A549 (cell line): ENCODE measurements around the gene ZP1. TPM values are rescaled to one million over a fixed set of nuclear protein-coding genes. Genes with fewer than 3 reads are reported as not detected.

ENCODE experiments used
- ATAC-seq, 2 experiments: fragments of 200-7000 bp in 1 of 2; fragments of >200 bp in 1 of 2; cut with Nextera tagmentation in 1 of 2; cut with Tn5 transposase in 1 of 2; 3 replicates each; pipeline versions ENCODE4 v1.8.0 to v1.9.1; 2018 to 2020; ENCODE audit warnings: mild to moderate bottlenecking in 1 of 2, moderate library complexity in 1 of 2
- CTCF ChIA-PET: fragments of 300-600 bp; sonication (Branson Sonifier 250); formaldehyde crosslinking; extraction: SDS; loops from one replicate; lab custom pipeline; 2021; ENCODE audit warnings: antibody characterized with exemption, inconsistent platforms; lab: Yijun Ruan, JAX
- POLR2A ChIA-PET: fragments of 350-600 bp; formaldehyde crosslinking; extraction: SDS; loops from one replicate; lab custom pipeline; 2021; ENCODE audit warnings: antibody characterized with exemption, inconsistent platforms; lab: Yijun Ruan, JAX
- DNase-seq, 2 experiments: peaks; one replicate each; pipeline versions ENCODE4 v3.0.0 to v3.0.0-alpha.2; 2011 to 2016; ENCODE audit warnings: low read depth in 1 of 2, low spot score in 1 of 2
- FAIRE-seq: peaks from 2 replicates; lab custom pipeline; 2011; peaks lifted over from hg19 to GRCh38; lab: Jason Lieb, UNC
- H3K27ac ChIP-seq, 2 experiments: fragments of >200 bp; sonication (Bioruptor Twin); formaldehyde crosslinking; 3 replicates each; pipeline ENCODE4 v1.5.1; 2016 to 2017
- H3K4me1 ChIP-seq: fragments of >200 bp; sonication (Bioruptor Twin); formaldehyde crosslinking; 3 replicates; pipeline ENCODE4 v1.6.1; 2016
- H3K4me2 ChIP-seq: fragments of >200 bp; sonication (Bioruptor Twin); formaldehyde crosslinking; 3 replicates; pipeline ENCODE4 v1.6.1; 2016
- H3K4me3 ChIP-seq: fragments of >200 bp; sonication (Bioruptor Twin); formaldehyde crosslinking; 3 replicates; pipeline ENCODE4 v1.5.1; 2016
- H3K9me3 ChIP-seq: fragments of >200 bp; sonication (Bioruptor Twin); formaldehyde crosslinking; 3 replicates; pipeline ENCODE4 v1.6.1; 2016
- CBX2 ChIP-seq: fragments of 200-600 bp; sonication (generic); IDR thresholded peaks from 2 replicates; pipeline ENCODE4 v1.6.1; 2016; ENCODE audit warnings: low read depth, mild to moderate bottlenecking, borderline replicate concordance
- CEBPB ChIP-seq, 2 experiments: fragments of >200 bp in 1 of 2; sonication (Bioruptor Twin) in 1 of 2; formaldehyde crosslinking in 1 of 2; IDR thresholded peaks; 2 replicates each; pipeline ENCODE4 v1.6.1; 2012 to 2016
- EHF ChIP-seq: fragments of 250-450 bp; sonication (Bioruptor Pico); IDR thresholded peaks from 2 replicates; pipeline ENCODE4 v1.5.0; 2020; ENCODE audit warnings: mild to moderate bottlenecking
- EHMT2 ChIP-seq: fragments of 200-600 bp; sonication (generic); IDR thresholded peaks from 2 replicates; pipeline ENCODE4 v1.6.1; 2016; ENCODE audit warnings: antibody characterized with exemption, low read depth, mild to moderate bottlenecking, moderate library complexity
- EP300 ChIP-seq, 2 experiments: fragments of >200 bp; sonication (Bioruptor Twin); formaldehyde crosslinking; IDR thresholded peaks; 2 replicates in 1 of 2; 3 replicates in 1 of 2; pipeline ENCODE4 v1.6.1; 2016 to 2017
- ESRRA ChIP-seq: fragments of 150-350 bp; IDR thresholded peaks from 2 replicates; pipeline ENCODE4 v1.6.1; 2014; ENCODE audit warnings: mild to moderate bottlenecking, low read length, borderline replicate concordance
- HDAC2 ChIP-seq: fragments of 200-600 bp; sonication (generic); IDR thresholded peaks from 2 replicates; pipeline ENCODE4 v1.6.1; 2016
- HEYL ChIP-seq: fragments of 250-450 bp; sonication (Bioruptor Pico); IDR thresholded peaks from 2 replicates; pipeline ENCODE4 v1.8.0; 2021; ENCODE audit warnings: mild to moderate bottlenecking, moderate library complexity
- JUN ChIP-seq, 2 experiments: fragments of >200 bp; sonication (Bioruptor Twin); formaldehyde crosslinking; IDR thresholded peaks; 2 replicates in 1 of 2; 3 replicates in 1 of 2; pipeline ENCODE4 v1.6.1; 2016 to 2017
- KDM1A ChIP-seq: fragments of 200-600 bp; sonication (generic); IDR thresholded peaks from 2 replicates; pipeline ENCODE4 v1.6.1; 2016; ENCODE audit warnings: low read depth, mild to moderate bottlenecking
- KDM5A ChIP-seq: fragments of 200-600 bp; sonication (generic); IDR thresholded peaks from 2 replicates; pipeline ENCODE4 v1.6.1; 2016; ENCODE audit warnings: antibody characterized with exemption, mild to moderate bottlenecking
- MYC ChIP-seq: IDR thresholded peaks from 2 replicates; pipeline ENCODE4 v1.6.1; 2012; ENCODE audit warnings: mild to moderate bottlenecking, inconsistent platforms, low read length, improper control_type of control experiment, borderline replicate concordance
- NFE2L2 ChIP-seq: fragments of 150-350 bp; conservative IDR thresholded peaks from 2 replicates; pipeline ENCODE4 v1.6.1; 2014; ENCODE audit warnings: low read length
- PHF8 ChIP-seq: fragments of 200-600 bp; sonication (generic); IDR thresholded peaks from 2 replicates; pipeline ENCODE4 v1.6.1; 2016; ENCODE audit warnings: low read depth, mild to moderate bottlenecking, antibody characterized with exemption, moderate library complexity, borderline replicate concordance
- POLR2AphosphoS2 ChIP-seq: conservative IDR thresholded peaks from 2 replicates; pipeline ENCODE4 v1.6.1; 2012; ENCODE audit warnings: low read length, improper control_type of control experiment, inconsistent platforms
- RAD21 ChIP-seq, 2 experiments: fragments of >200 bp in 1 of 2; sonication (Bioruptor Twin) in 1 of 2; formaldehyde crosslinking in 1 of 2; IDR thresholded peaks in 1 of 2; conservative IDR thresholded peaks in 1 of 2; 2 replicates in 1 of 2; 3 replicates in 1 of 2; pipeline ENCODE4 v1.6.1; 2012 to 2018; ENCODE audit warnings: inconsistent platforms in 1 of 2
- RCOR1 ChIP-seq: fragments of 150-350 bp; IDR thresholded peaks from 2 replicates; pipeline ENCODE4 v1.6.1; 2014; ENCODE audit warnings: antibody characterized with exemption, low read length, low read depth
- RFX5 ChIP-seq: fragments of 450-650 bp; IDR thresholded peaks from 2 replicates; pipeline ENCODE4 v1.7.1; 2014; ENCODE audit warnings: antibody characterized with exemption, mild to moderate bottlenecking, moderate library complexity
- RNF2 ChIP-seq: fragments of 200-600 bp; sonication (generic); IDR thresholded peaks from 2 replicates; pipeline ENCODE4 v1.6.1; 2016; ENCODE audit warnings: low read depth, mild to moderate bottlenecking, antibody characterized with exemption, moderate library complexity, borderline replicate concordance
- SMC3 ChIP-seq: fragments of >200 bp; sonication (Bioruptor Twin); formaldehyde crosslinking; IDR thresholded peaks from 3 replicates; pipeline ENCODE4 v1.6.1; 2018; ENCODE audit warnings: inconsistent platforms
- SREBF2 ChIP-seq: fragments of 450-650 bp; IDR thresholded peaks from 2 replicates; pipeline ENCODE4 v1.6.1; 2014; ENCODE audit warnings: mild to moderate bottlenecking, moderate library complexity
- TP53 ChIP-seq: fragments of 250-450 bp; sonication (Bioruptor Pico); IDR thresholded peaks from 2 replicates; pipeline ENCODE4 v1.5.0; 2021; ENCODE audit warnings: mild to moderate bottlenecking, moderate library complexity
- ZC3H11A ChIP-seq: fragments of 450-650 bp; IDR thresholded peaks from 2 replicates; pipeline ENCODE4 v1.6.1; 2014; ENCODE audit warnings: antibody characterized with exemption, mild to moderate bottlenecking
- ZSCAN20 ChIP-seq: fragments of 250-450 bp; sonication (Bioruptor Pico); IDR thresholded peaks from 2 replicates; pipeline ENCODE4 v1.8.0; 2022; ENCODE audit warnings: mild to moderate bottlenecking, moderate library complexity
- WGBS: methylation state at CpG from one replicate; pipeline ENCODE4 v1.1.6; 2017; ENCODE audit errors: missing lambda C conversion rate; 5-methylcytosine and 5-hydroxymethylcytosine counted together
- polyA plus RNA-seq, 4 experiments: library from polyadenylated mRNA; depleted of rRNA in 3 of 4; stranded (reverse); fragments of >200 nt; fragmentation: RNase III in 1 of 4; extraction: RNeasy Plus Mini Kit Qiagen cat#74134 plus additional on column Dnase treatment in 1 of 4; gene quantifications; 2 replicates in 3 of 4; 3 replicates in 1 of 4; pipeline ENCODE4 v1.2.3, GENCODE V29; 2011 to 2017
- TF ChIP-seq, protein P1 (sequence below): fragments of >200 bp; sonication (Bioruptor Twin); formaldehyde crosslinking; IDR thresholded peaks from 2 replicates; pipeline ENCODE4 v1.6.1; 2016
- TF ChIP-seq, protein P2 (sequence below): IDR thresholded peaks from 2 replicates; pipeline ENCODE4 v1.6.1; 2012
- TF ChIP-seq, protein P3 (sequence below): IDR thresholded peaks from 2 replicates; pipeline ENCODE4 v1.6.1; 2012; ENCODE audit warnings: low read depth, borderline replicate concordance
- TF ChIP-seq, protein P4 (sequence below): fragments of >200 bp; sonication (Bioruptor Twin); formaldehyde crosslinking; IDR thresholded peaks from 3 replicates; pipeline ENCODE4 v1.6.1; 2016

ZP1 gene
- polyA plus RNA-seq, 2 of the 4 experiments (the other 2 are of a cell fraction), result 0.06 to 0.30 TPM

DNA sequence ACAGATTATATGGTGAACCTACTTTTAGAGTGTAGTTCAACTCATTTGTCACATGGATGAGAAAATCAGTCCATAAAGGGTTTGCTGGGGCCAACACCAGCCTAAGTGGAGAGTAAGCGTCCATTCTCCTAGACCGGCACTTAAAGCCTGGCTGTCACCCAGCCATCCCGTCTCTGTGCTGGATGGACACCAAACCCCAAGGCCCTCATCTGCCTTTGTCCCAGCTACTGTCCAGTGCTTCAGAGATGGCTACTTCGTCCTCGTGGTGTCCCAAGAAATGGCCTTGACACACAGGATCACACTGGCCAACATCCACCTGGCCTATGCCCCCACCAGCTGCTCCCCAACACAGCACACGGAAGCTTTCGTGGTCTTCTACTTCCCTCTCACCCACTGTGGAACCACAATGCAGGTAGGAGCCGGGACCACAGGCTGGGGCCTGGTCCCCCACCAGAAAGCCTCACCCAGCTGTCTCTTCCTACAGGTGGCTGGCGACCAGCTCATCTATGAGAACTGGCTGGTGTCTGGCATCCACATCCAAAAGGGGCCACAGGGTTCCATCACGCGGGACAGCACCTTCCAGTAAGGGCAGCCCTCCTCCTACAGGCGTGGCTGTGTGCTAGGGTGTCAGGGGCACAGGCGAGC is 3.5 kb downstream of the ZP1 start:
- CTCF ChIA-PET, result interaction anchor here (1.0 to 12.3 kb wide), 5 partner anchors 9 to 41 kb away, joined by 4 to 79 read pairs (median 4); no protein-coding TSS in a partner anchor
- Histone ChIP-seq H3K27ac (peak overlapping the region in 1 of 2 experiments; percentile 75; a peak in 2 of 6 replicates), H3K4me2 (no peak overlapping the region), H3K4me1 (peaks cover 22% of the 10 kb centered on the region), H3K4me3 (no peak overlapping the region), H3K9me3 (no peaks in the 10 kb centered on the region)
- WGBS, result 88% methylated on average over 13 of the region's 13 CpGs
- POLR2A ChIA-PET, result no interaction called here
- no peak for TF ChIP-seq RAD21 (conservative IDR thresholded peaks at IDR 0.05 in 1 of 2, IDR thresholded peaks at IDR 0.05 in 1 of 2)
- TF ChIP-seq RFX5, result no peak
- no peak for TF ChIP-seq KDM5A
- no peak for TF ChIP-seq ZC3H11A
- TF ChIP-seq, protein P1, sequence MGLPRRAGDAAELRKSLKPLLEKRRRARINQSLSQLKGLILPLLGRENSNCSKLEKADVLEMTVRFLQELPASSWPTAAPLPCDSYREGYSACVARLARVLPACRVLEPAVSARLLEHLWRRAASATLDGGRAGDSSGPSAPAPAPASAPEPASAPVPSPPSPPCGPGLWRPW, result no peak
- TF ChIP-seq SMC3, result no peak
- TF ChIP-seq SREBF2, result no peak
- no peak for TF ChIP-seq NFE2L2
- TF ChIP-seq, protein P2, sequence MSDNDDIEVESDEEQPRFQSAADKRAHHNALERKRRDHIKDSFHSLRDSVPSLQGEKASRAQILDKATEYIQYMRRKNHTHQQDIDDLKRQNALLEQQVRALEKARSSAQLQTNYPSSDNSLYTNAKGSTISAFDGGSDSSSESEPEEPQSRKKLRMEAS, result no peak
- TF ChIP-seq RCOR1, result no peak
- TF ChIP-seq HDAC2, result no peak
- no peak for TF ChIP-seq ZSCAN20 (CRISPR knock-in tag)
- TF ChIP-seq HEYL, result no peak
- no peak for TF ChIP-seq KDM1A
- no peak for TF ChIP-seq CBX2
- TF ChIP-seq ESRRA, result no peak
- no peak for DNase-seq
- no peak for ATAC-seq
- no peak for FAIRE-seq

DNA sequence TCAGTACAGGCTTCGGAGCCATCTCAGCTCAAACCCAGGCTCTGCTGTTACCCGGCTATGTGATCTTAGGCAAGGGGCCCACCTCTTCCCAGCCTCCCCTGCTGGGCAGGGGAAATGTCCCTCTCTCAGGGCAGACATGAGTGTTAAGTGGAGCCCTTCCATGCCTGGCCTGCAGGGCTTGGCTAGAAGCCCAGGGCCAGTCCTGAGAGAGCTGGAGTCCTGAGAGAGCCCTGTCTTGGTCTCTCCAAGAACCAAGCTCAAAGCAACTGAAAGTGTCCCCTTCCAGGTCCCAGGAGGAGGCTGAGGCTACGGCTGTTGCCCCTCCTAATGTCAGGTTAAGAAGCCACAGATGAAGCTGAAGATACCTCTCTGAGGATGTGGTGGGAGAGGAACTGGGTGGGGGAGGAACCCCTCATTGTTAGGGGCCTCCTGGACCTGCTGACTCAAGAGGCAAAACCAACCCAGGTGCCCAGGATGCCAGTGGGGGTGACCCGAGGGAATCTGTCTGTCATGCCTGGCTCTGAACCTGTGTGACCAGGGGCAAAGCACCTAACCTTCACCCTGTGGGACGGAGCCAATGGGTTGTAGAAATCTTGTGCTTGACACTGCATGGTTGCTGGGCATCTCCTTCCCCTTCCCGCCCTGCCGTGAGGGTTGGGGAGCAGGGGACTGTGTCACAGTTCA is 4.2 kb downstream of the ZP1 start:
- DNase-seq, result no peak
- ATAC-seq, result peak; percentile 26 to 65; a peak in 4 of 6 replicates
- H3K4me1 ChIP-seq, result peaks cover 22% of the 10 kb centered on the region
- no peak for FAIRE-seq
- ChIA-PET CTCF (interaction anchor here (1.0 to 12.3 kb wide), 7 partner anchors 9 to 316 kb away, joined by 3 to 79 read pairs (median 4); no protein-coding TSS in a partner anchor), POLR2A (no interaction called here)
- 80% methylated on average over 6 of the region's 7 CpGs for WGBS
- no peak for TF ChIP-seq MYC
- TF ChIP-seq, protein P3, sequence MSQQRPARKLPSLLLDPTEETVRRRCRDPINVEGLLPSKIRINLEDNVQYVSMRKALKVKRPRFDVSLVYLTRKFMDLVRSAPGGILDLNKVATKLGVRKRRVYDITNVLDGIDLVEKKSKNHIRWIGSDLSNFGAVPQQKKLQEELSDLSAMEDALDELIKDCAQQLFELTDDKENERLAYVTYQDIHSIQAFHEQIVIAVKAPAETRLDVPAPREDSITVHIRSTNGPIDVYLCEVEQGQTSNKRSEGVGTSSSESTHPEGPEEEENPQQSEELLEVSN, result no peak
- TF ChIP-seq, all 56 proteins: peak for 0
- Histone ChIP-seq H3K4me2 (peak overlapping the region; percentile 47; the same call in 2 of the 3 replicates), H3K9me3 (no peaks in the 10 kb centered on the region), H3K4me3 (no peak overlapping the region), H3K27ac (peak overlapping the region; percentile 38 to 75; a peak in 5 of 6 replicates)

DNA sequence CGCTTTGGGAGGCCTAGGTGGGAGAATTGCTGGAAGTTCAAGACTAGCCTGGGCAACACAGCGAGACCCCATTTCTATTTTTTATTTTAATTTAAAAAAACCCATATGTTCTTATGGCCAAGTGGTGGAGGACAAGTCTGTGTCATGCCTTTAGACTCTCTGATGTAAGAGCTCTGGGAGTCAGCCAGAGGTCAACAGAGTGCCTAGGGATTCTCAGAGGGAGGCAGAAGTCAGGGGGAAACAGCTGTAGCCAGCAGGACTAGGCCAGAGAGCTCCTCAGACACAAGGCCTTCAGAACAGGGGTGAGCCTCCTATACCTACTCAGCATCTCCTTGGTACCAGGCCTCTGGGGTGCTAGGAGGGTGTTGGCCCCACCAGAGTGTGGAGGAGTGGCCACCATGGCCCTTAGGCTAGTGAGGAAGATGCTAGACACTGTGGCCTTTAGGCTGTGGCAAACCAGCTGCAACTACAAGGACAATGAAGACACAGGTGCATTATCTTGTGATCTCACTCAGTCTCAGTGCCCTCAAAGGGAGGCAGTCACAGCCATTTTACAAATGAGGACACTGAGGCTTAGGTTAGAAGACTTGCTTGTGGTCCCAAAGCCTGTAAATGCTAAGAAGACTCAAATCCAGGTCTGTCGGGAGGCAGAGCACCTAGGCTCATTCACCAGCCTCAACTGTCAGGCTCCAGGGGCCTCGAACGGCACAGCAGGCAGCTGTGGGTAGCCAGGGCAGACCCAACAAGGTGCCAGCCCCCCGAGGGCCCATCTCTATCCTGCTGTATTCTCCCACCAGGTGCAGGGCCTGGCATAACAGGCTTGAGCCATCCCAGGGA is 5.0 kb downstream of the ZP1 start:
- Histone ChIP-seq H3K27ac (peak overlapping the region; percentile 38 to 75; a peak in 4 of 6 replicates), H3K4me2 (peak overlapping the region; percentile 47), H3K4me3 (no peak overlapping the region), H3K4me1 (peaks cover 22% of the 10 kb centered on the region), H3K9me3 (no peaks in the 10 kb centered on the region)
- WGBS, result 82% methylated on average over 6 of the region's 6 CpGs
- DNase-seq (peak in 1 of 2 experiments; percentile 17), ATAC-seq (peak in 1 of 2 experiments; percentile 47; a peak in 3 of 6 replicates), FAIRE-seq (no peak)
- CTCF ChIA-PET, result interaction anchor here (0.9 to 12.3 kb wide), 8 partner anchors 12 to 315 kb away, joined by 3 to 79 read pairs (median 4); no protein-coding TSS in a partner anchor
- POLR2A ChIA-PET, result no interaction called here
- TF ChIP-seq EHF (CRISPR knock-in tag), result no peak
- no peak for TF ChIP-seq POLR2AphosphoS2
- no peak for TF ChIP-seq RAD21 (conservative IDR thresholded peaks at IDR 0.05 in 1 of 2, IDR thresholded peaks at IDR 0.05 in 1 of 2)
- no peak for TF ChIP-seq RCOR1
- TF ChIP-seq, protein P4, sequence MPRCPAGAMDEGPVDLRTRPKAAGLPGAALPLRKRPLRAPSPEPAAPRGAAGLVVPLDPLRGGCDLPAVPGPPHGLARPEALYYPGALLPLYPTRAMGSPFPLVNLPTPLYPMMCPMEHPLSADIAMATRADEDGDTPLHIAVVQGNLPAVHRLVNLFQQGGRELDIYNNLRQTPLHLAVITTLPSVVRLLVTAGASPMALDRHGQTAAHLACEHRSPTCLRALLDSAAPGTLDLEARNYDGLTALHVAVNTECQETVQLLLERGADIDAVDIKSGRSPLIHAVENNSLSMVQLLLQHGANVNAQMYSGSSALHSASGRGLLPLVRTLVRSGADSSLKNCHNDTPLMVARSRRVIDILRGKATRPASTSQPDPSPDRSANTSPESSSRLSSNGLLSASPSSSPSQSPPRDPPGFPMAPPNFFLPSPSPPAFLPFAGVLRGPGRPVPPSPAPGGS, result no peak
- TF ChIP-seq EHMT2, result no peak
- TF ChIP-seq RNF2, result no peak
- TF ChIP-seq TP53 (CRISPR knock-in tag), result no peak
- no peak for TF ChIP-seq CEBPB (IDR thresholded peaks at IDR 0.05)
- no peak for TF ChIP-seq JUN (IDR thresholded peaks at IDR 0.05)
- no peak for TF ChIP-seq EP300 (IDR thresholded peaks at IDR 0.05)
- TF ChIP-seq PHF8, result no peak
- no peak for TF ChIP-seq KDM5A
- no peak for TF ChIP-seq ESRRA
- no peak for TF ChIP-seq SREBF2
